Osteocyte (in vitro differentiated cells): ENCODE data around the gene PHF24. TPM values are rescaled to one million over a fixed set of nuclear protein-coding genes. Genes with fewer than 3 reads are reported as not detected.

Source experiments
- DNase-seq: peaks from one replicate; pipeline ENCODE4 v3.0.0; 2021; ENCODE audit warnings: mixed read lengths; ENCODE audit not compliant: unreplicated experiment; ENCODE audit errors: extremely low spot score
- H3K27ac Mint-ChIP-seq: one replicate; pipeline ENCODE4 v1.8.0; 2021; ENCODE audit warnings: mild to moderate bottlenecking, mixed read lengths; ENCODE audit not compliant: unreplicated experiment
- H3K27me3 Mint-ChIP-seq: one replicate; pipeline ENCODE4 v1.8.0; 2021; ENCODE audit warnings: mixed read lengths; ENCODE audit not compliant: unreplicated experiment
- H3K36me3 Mint-ChIP-seq: one replicate; pipeline ENCODE4 v1.8.0; 2021; ENCODE audit warnings: mixed read lengths; ENCODE audit not compliant: unreplicated experiment
- H3K4me1 Mint-ChIP-seq: one replicate; pipeline ENCODE4 v1.8.0; 2021; ENCODE audit warnings: mixed read lengths; ENCODE audit not compliant: unreplicated experiment
- H3K4me3 Mint-ChIP-seq: one replicate; pipeline ENCODE4 v1.8.0; 2021; ENCODE audit warnings: mild to moderate bottlenecking, moderate library complexity, mixed read lengths; ENCODE audit not compliant: unreplicated experiment
- H3K9me3 Mint-ChIP-seq: one replicate; pipeline ENCODE4 v1.8.0; 2021; ENCODE audit warnings: mixed read lengths; ENCODE audit not compliant: unreplicated experiment
- total RNA-seq: library from RNA; stranded (reverse); gene quantifications from 2 replicates; pipeline ENCODE4 v1.2.1, GENCODE V29; 2021
- TF ChIP-seq, protein P1 (sequence below): fragments of 200-600 bp; sonication (generic); IDR thresholded peaks from 2 replicates; pipeline ENCODE4 v1.5.0; 2021; ENCODE audit warnings: antibody characterized with exemption, mild to moderate bottlenecking, moderate library complexity

PHF24 gene
- total RNA-seq, 1 donor from 2014 or later = not detected

DNA sequence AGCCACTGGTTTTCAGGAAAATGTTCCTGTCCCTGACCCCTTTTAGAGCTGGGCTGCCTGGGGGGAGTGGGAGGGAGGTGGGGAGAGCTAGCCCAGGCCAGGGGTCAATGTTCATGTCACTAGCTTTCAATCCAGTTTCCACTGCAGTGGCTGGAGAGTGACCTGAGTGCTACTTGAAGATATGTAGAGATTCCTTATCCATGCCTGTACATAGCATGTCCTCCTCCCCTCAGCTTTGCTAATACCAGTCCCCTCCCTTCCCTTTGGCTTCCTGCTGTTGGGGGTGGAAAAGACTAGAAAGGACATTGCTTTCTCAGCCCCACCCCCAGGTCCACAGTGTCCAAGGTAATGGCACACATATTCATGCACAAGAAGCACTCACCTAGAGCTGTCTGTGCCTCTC, 39.3 kb downstream of the PHF24 start:
- no peak for DNase-seq
- H3K27ac Mint-ChIP-seq = no peak overlapping the region
- H3K27me3 Mint-ChIP-seq = no peaks in the 10 kb centered on the region
- H3K4me3 Mint-ChIP-seq = no peak overlapping the region
- H3K4me1 Mint-ChIP-seq = peaks cover 20% of the 10 kb centered on the region
- H3K9me3 Mint-ChIP-seq = no peaks in the 10 kb centered on the region
- peaks cover 5% of the 10 kb centered on the region for H3K36me3 Mint-ChIP-seq
- TF ChIP-seq, protein P1, sequence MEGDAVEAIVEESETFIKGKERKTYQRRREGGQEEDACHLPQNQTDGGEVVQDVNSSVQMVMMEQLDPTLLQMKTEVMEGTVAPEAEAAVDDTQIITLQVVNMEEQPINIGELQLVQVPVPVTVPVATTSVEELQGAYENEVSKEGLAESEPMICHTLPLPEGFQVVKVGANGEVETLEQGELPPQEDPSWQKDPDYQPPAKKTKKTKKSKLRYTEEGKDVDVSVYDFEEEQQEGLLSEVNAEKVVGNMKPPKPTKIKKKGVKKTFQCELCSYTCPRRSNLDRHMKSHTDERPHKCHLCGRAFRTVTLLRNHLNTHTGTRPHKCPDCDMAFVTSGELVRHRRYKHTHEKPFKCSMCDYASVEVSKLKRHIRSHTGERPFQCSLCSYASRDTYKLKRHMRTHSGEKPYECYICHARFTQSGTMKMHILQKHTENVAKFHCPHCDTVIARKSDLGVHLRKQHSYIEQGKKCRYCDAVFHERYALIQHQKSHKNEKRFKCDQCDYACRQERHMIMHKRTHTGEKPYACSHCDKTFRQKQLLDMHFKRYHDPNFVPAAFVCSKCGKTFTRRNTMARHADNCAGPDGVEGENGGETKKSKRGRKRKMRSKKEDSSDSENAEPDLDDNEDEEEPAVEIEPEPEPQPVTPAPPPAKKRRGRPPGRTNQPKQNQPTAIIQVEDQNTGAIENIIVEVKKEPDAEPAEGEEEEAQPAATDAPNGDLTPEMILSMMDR = no peak

DNA sequence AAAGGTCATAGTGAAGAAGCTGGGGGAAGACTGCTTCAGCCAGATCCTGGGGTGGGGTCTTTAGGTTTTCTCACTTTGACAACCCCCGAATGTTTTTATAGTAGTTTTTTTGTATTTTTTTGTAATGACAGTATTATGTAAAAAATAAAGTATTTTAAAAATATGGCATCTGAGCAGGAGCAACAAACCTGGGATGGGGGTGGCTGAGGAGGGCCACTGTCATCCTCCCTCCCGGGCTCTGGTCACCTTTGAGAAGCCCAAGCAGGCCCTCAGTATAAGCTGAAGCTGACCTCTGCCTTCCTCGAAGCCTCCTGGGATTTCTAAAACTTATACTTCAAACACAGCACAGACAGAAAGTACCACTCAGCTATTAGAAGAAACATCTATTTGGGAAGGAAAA, 40.2 kb downstream of the PHF24 start:
- H3K4me1 Mint-ChIP-seq = peaks cover 11% of the 10 kb centered on the region
- H3K27ac Mint-ChIP-seq = no peak overlapping the region
- H3K9me3 Mint-ChIP-seq = no peaks in the 10 kb centered on the region
- no peak overlapping the region for H3K4me3 Mint-ChIP-seq
- peaks cover 5% of the 10 kb centered on the region for H3K36me3 Mint-ChIP-seq
- TF ChIP-seq, protein P1 = no peak
- H3K27me3 Mint-ChIP-seq = no peaks in the 10 kb centered on the region
- DNase-seq = no peak

DNA sequence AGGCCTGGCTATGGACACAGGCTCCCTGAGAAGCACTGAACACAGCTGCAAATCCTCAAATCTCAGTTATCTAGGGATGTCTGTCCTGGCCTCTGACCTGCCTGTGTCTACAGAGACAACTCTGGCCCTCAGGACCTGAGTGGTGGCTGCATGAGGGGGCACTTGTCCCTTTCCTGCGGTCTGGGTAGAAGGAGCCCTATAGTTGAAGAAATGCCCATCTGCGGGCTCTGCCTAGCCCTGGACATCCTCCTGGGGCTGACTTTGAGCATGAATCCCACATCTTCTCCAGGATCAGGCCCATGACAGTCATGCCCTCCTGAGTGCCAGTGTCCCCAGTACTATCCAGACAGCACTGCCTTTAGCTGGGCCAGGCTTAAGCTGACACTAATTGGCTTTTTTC, 41.5 kb downstream of the PHF24 start:
- DNase-seq = no peak
- TF ChIP-seq, protein P1 = no peak
- no peaks in the 10 kb centered on the region for H3K27me3 Mint-ChIP-seq
- no peaks in the 10 kb centered on the region for H3K4me1 Mint-ChIP-seq
- no peaks in the 10 kb centered on the region for H3K9me3 Mint-ChIP-seq
- H3K27ac Mint-ChIP-seq = no peak overlapping the region
- peaks cover 7% of the 10 kb centered on the region for H3K36me3 Mint-ChIP-seq
- H3K4me3 Mint-ChIP-seq = no peak overlapping the region

DNA sequence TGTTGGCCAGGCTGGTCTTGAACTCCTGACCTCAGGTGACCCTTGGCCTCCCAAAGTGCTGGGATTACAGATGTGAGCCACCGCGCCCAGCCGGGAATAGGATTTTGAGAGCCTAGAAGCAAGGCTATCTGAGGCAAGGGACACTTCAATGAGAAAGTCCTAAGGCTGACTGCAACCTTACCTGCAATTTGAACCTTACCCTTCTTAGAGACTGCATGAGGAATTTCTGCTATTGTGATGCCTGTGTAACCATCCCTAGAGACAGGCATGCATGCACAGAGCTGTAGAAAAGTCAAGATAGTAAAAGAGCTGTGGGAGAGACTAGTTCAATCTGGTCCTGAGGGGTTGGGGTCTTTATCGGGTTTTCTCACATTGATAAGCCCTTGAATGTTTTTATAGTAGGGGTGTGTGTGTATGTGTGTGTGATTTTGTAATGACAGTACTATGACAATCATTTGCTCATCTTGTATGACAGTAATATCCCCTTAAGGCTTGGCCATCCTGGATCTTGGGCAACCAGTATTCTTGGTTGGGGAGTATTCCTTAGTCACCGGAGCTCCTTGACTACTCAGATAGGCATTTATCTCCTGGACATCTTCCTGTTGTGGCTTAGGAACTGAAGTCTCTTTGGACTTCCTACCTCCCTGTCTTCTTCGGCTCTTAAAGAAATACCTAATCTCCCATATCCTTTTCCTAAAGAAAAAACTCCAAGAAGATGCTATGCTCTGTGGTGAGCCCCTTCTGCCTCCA, 42.6 kb downstream of the PHF24 start:
- TF ChIP-seq, protein P1 = no peak
- H3K4me1 Mint-ChIP-seq = no peaks in the 10 kb centered on the region
- H3K36me3 Mint-ChIP-seq = peaks cover 7% of the 10 kb centered on the region
- H3K27ac Mint-ChIP-seq = no peak overlapping the region
- no peaks in the 10 kb centered on the region for H3K9me3 Mint-ChIP-seq
- DNase-seq = no peak
- no peak overlapping the region for H3K4me3 Mint-ChIP-seq
- H3K27me3 Mint-ChIP-seq = no peaks in the 10 kb centered on the region

DNA sequence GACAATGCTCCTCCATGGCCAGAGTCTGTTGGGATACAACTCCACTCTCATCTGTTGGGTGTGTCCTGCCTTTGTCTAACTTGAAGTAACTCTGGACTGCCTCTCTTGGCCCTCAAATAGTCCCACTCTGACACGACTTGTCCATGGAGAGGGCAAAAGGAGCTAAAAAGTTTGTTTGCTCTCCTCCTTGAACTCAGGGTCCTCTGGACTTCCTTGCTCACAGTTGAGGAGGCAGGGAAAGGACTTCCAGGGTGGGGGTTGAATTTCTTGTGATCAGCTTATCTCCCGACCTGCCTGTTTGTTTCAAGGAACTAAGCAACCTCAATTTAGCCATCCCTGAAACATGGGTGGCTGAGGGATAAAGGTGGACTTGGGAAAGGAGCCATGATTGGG, 43.2 kb downstream of the PHF24 start:
- no peak overlapping the region for H3K27ac Mint-ChIP-seq

More for the DNA sequence above, 43.2 kb downstream of the PHF24 start:
- Mint-ChIP-seq H3K9me3 (no peaks in the 10 kb centered on the region), H3K4me3 (no peak overlapping the region), H3K27me3 (no peaks in the 10 kb centered on the region), H3K36me3 (peaks cover 8% of the 10 kb centered on the region), H3K4me1 (no peaks in the 10 kb centered on the region)
- TF ChIP-seq, protein P1 = no peak
- no peak for DNase-seq
